Brain microvascular endothelial cell (primary cell): ENCODE results near the gene CYP4V2.

Experiments
- DNase-seq: peaks from one replicate; pipeline ENCODE4 v3.0.0-alpha.2; 2020
- H3K27ac ChIP-seq: fragments of 250-450 bp; sonication (Bioruptor Pico); 2 replicates; pipeline ENCODE4 v1.5.1; 2020; ENCODE audit warnings: mild to moderate bottlenecking, moderate library complexity
- H3K27me3 ChIP-seq: fragments of 250-450 bp; sonication (Bioruptor Pico); replicated peaks from 2 replicates; pipeline ENCODE4 v1.5.1; 2020; ENCODE audit warnings: mild to moderate bottlenecking
- H3K36me3 ChIP-seq: fragments of 250-450 bp; sonication (Bioruptor Pico); replicated peaks from 2 replicates; pipeline ENCODE4 v1.5.1; 2020; ENCODE audit warnings: mild to moderate bottlenecking
- H3K4me3 ChIP-seq: 2 replicates; pipeline ENCODE4 v1.5.1; 2011; ENCODE audit warnings: low read depth, mild to moderate bottlenecking, control low read depth, low read length, moderate library complexity
- CTCF ChIP-seq: IDR thresholded peaks from 2 replicates; pipeline ENCODE4 v1.5.1; 2011; ENCODE audit warnings: low read depth, mild to moderate bottlenecking, moderate library complexity, low read length, control low read depth, inconsistent platforms; ENCODE audit errors: missing control alignments
- in situ Hi-C: cut with HindIII; loops from 2 replicates; pipeline ENCODE4 v1.10.0; 2017; ENCODE audit warnings: low sequenced_read_pairs, low pct_ligation_motif_present

CYP4V2 gene

GRCh38 chr4:186149872-186150271 lies 41.5 kb upstream of the CYP4V2 start:
- in situ Hi-C loops: no loop called here
- peak; percentile 21 for DNase-seq
- Histone ChIP-seq H3K36me3 (no peaks in the 10 kb centered on the region), H3K27me3 (no peaks in the 10 kb centered on the region), H3K4me3 (peak overlapping the region; percentile 24), H3K27ac (no peak overlapping the region)
- peak; percentile 88 for TF ChIP-seq CTCF

DNA sequence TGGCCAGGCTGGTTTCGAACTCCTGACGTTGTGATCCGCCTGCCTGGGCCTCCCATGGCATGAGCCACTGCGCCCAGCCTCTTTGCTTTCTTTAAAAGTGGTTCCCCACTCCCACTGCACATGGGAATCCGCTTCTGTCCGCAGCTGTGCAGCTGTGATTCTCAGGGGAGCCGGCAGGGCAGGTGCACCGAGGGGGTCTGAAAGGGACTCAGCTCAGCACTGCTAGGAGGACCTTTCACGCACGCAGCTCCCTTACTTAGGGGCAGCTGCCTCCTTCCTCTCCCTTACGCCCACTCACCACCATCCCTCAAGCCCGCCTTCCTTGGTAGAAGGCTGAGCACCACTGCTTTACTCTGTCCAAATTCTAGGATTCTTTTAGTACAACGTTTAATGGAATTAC lies 40.4 kb upstream of the CYP4V2 start:
- in situ Hi-C loops: no loop called here
- TF ChIP-seq CTCF: no peak
- Histone ChIP-seq H3K27ac (no peak overlapping the region), H3K27me3 (no peaks in the 10 kb centered on the region), H3K4me3 (no peak overlapping the region), H3K36me3 (no peaks in the 10 kb centered on the region)
- no peak for DNase-seq

- Histone ChIP-seq H3K27me3 (no peaks in the 10 kb centered on the region), H3K27ac (no peak overlapping the region), H3K4me3 (no peak overlapping the region), H3K36me3 (no peaks in the 10 kb centered on the region)
- DNase-seq: no peak
- in situ Hi-C loops: no loop called here
- no peak for TF ChIP-seq CTCF
These were observed 39.9 kb upstream of the CYP4V2 start for GRCh38 chr4:186151499-186151898.

DNA sequence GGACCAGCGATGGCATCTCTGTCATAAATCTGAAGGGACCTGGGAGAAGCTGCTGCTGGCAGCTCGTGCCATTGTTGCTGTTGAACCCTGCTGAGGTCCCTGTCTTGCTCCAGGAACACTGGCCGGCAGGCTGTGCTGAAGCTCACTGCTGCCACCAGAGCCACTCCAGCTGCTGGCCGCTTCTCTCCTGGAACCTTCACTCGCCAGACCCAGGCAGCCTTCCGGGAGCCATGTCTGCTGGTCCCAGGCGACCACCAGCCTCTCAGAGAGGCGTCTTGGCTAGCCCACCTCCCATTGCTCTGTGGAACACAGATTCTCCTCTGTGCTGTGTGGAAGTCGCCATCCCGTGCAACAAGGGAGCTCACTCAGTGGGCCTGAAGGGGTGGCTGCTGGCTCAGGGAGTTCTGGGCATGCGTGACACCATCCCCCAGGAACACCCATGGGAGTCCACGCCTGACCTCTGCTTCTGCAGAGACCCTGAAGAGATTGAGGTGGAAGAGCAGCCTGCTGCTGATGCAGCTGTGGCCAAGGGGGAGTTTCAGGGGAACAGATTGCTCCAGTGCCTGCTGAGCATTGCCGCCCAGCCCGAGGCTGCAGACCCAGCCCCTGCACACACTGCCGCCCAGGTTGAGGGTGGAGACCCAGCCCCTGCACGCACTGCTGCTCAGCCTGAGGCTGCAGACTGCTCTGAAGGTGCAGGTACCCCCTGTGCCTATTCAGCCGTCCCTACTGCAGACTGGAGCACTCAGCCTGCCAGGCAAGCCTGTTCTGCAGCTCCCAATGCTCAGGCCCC lies 33.1 kb upstream of the CYP4V2 start:
- no peak for DNase-seq
- H3K27me3 ChIP-seq: no peaks in the 10 kb centered on the region
- no peak for TF ChIP-seq CTCF
- in situ Hi-C loops: no loop called here
- H3K27ac ChIP-seq: no peak overlapping the region
- no peak overlapping the region for H3K4me3 ChIP-seq
- no peaks in the 10 kb centered on the region for H3K36me3 ChIP-seq

DNA sequence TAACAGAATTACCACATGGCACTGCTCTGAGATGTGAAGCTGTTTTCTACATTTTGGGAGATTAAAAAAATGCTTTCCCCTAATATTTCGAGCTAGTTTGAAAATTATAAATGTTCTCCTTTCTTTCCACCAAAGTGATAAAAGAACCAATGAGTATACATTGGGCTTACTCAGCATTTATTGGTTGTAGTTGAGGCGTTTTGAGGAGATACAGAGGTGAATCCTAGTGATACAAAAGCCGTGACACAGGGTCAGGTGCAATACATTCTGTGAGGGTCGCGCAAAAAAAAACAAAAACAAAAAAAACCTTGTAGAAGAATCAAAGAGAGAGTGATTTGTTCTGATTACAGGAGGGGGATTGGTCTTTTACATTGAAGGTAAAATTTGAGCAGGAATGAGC lies 32.4 kb upstream of the CYP4V2 start:
- DNase-seq: no peak
- H3K27me3 ChIP-seq: no peaks in the 10 kb centered on the region
- TF ChIP-seq CTCF: no peak
- H3K27ac ChIP-seq: no peak overlapping the region
- in situ Hi-C loops: no loop called here
- H3K36me3 ChIP-seq: no peaks in the 10 kb centered on the region
- no peak overlapping the region for H3K4me3 ChIP-seq

DNA sequence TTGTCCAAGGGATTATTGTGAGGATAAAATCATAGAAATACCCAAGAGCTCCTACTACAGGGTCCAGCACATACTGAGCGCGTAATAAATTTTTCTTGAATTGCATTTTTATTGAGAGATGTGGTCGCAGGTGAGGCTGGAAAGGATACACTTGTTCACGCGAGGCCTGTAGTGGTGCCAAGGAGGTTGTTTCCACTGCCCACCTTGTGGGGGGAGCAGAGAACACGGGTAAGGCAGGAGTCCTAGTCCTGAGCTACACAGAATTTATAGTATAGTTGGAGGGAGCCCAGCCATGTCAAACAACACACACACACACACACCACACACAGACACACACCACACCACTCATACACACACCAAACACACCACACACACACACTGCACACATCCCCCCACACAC lies 31.8 kb upstream of the CYP4V2 start:
- no peak for TF ChIP-seq CTCF
- Histone ChIP-seq H3K27ac (no peak overlapping the region), H3K36me3 (no peaks in the 10 kb centered on the region), H3K27me3 (no peaks in the 10 kb centered on the region), H3K4me3 (no peak overlapping the region)
- in situ Hi-C loops: no loop called here
- DNase-seq: no peak
